ENCODE measurements around the gene TMEM143. TPM values are rescaled to one million over a fixed set of nuclear protein-coding genes. Genes with fewer than 3 reads are reported as not detected.
"Not testable (repeated sequence)": the region's sequence is repeated elsewhere in the genome, so short reads cannot be mapped to it uniquely, and the experiment has no call there.

The TMEM143 gene
- total and polyA plus RNA-seq, 2 donors (not counting 3 experiments of a cell fraction or from before 2014, with no cell fraction given), result 5.4 to 7.3 TPM

- FAIRE-seq (no peak), DNase-seq (ENCODE audit: low read depth, low spot score) (no peak)
- Histone ChIP-seq H3K79me2 (ENCODE audit: control insufficient read depth, insufficient read depth, low read length) (no peaks in the 10 kb centered on the region), H3K27ac (ENCODE audit: insufficient read depth, low read depth, low read length) (no peak overlapping the region), H3K4me3 (replicated peaks in 1 of 3; ENCODE audit: insufficient read depth in 1 of 3, low read depth in 1 of 3, low read length in 3 of 3) (no peak overlapping the region), H3K36me3 (ENCODE audit: control insufficient read depth in 2 of 2, extremely low read depth in 1 of 2, insufficient read depth in 2 of 2, low read length in 2 of 2) (no peaks in the 10 kb centered on the region), H3K4me1 (ENCODE audit: control insufficient read depth, extremely low read depth, insufficient read depth, low read length) (peaks cover 9% of the 10 kb centered on the region), H3K9me3 (replicated peaks; ENCODE audit: control insufficient read depth, insufficient read depth, low read length) (no peaks in the 10 kb centered on the region), H3K9ac (replicated peaks; ENCODE audit: extremely low read depth, insufficient read depth, low read length) (no peak overlapping the region), H2AFZ (ENCODE audit: low read depth, low read length) (no peak overlapping the region), H3K4me2 (ENCODE audit: insufficient read depth, low read length) (no peak overlapping the region), H4K20me1 (replicated peaks; ENCODE audit: control insufficient read depth, extremely low read depth, insufficient read depth, low read length) (no peaks in the 10 kb centered on the region), H3K27me3 (ENCODE audit: control insufficient read depth in 2 of 2, insufficient read depth in 2 of 2, low read length in 2 of 2) (no peaks in the 10 kb centered on the region), H3K9me1 (replicated peaks; ENCODE audit: control insufficient read depth, extremely low read depth, insufficient read depth, low read length) (no peaks in the 10 kb centered on the region)
- BruUV-seq (replicated peaks), result no TSS peak
- intact Hi-C loops (cut with micrococcal nuclease), result no loop called here
- TF ChIP-seq POLR2A (IDR thresholded peaks at IDR 0.05; ENCODE audit: low read depth, low read length) (no peak), MYC (IDR thresholded peaks at IDR 0.05; ENCODE audit: low read depth, low read length) (no peak), POLR2AphosphoS5 (IDR thresholded peaks at IDR 0.05; ENCODE audit: insufficient read depth, low read depth, low read length) (no peak), MAX (IDR thresholded peaks at IDR 0.05; ENCODE audit: insufficient read depth, insufficient read length) (no peak), FOS (IDR thresholded peaks at IDR 0.05; ENCODE audit: borderline replicate concordance, insufficient read depth, low read length) (no peak), JUN (IDR thresholded peaks at IDR 0.05; ENCODE audit: borderline replicate concordance, insufficient read depth, insufficient read length, low read depth) (no peak), GATA2 (IDR thresholded peaks at IDR 0.05; ENCODE audit: insufficient read depth, insufficient read length, low read depth, low read length) (no peak), EZH2 (IDR thresholded peaks at IDR 0.05; ENCODE audit: borderline replicate concordance, low read depth, low read length, severe bottlenecking) (no peak), CTCF (IDR thresholded peaks at IDR 0.05; ENCODE audit: extremely low read depth in 1 of 2, insufficient read depth in 1 of 2, low read depth in 1 of 2, low read length in 2 of 2) (no peak)
- dilution Hi-C loops (cut with MboI; ENCODE audit: extremely low pct_ligation_motif_present, low sequenced_read_pairs), result no loop called here
- CTCF ChIA-PET, result interaction anchor here (0.6 to 7.2 kb wide), 7 partner anchors 15 to 327 kb away, joined by 3 to 126 read pairs (median 3); partner anchors contain the start of gene ZNF114
- POLR2A ChIA-PET, result no interaction called here
Observed at GRCh38 chr19:48292798-48293197, 70.9 kb downstream of the TMEM143 start.

- H3K4me1 ChIP-seq (ENCODE audit: control insufficient read depth, extremely low read depth, insufficient read depth, low read length); H3K9ac ChIP-seq (replicated peaks; ENCODE audit: extremely low read depth, insufficient read depth, low read length); H3K27me3 ChIP-seq (ENCODE audit: control insufficient read depth in 2 of 2, insufficient read depth in 2 of 2, low read length in 2 of 2); H3K36me3 ChIP-seq (ENCODE audit: control insufficient read depth in 2 of 2, extremely low read depth in 1 of 2, insufficient read depth in 2 of 2, low read length in 2 of 2); H3K4me3 ChIP-seq (replicated peaks in 1 of 3; ENCODE audit: insufficient read depth in 1 of 3, low read depth in 1 of 3, low read length in 3 of 3); H3K9me3 ChIP-seq (replicated peaks; ENCODE audit: control insufficient read depth, insufficient read depth, low read length); H3K27ac ChIP-seq (ENCODE audit: insufficient read depth, low read depth, low read length); FAIRE-seq; H3K79me2 ChIP-seq (ENCODE audit: control insufficient read depth, insufficient read depth, low read length); H2AFZ ChIP-seq (ENCODE audit: low read depth, low read length); BruUV-seq (replicated peaks); H3K9me1 ChIP-seq (replicated peaks; ENCODE audit: control insufficient read depth, extremely low read depth, insufficient read depth, low read length); DNase-seq (ENCODE audit: low read depth, low spot score); H3K4me2 ChIP-seq (ENCODE audit: insufficient read depth, low read length); H4K20me1 ChIP-seq (replicated peaks; ENCODE audit: control insufficient read depth, extremely low read depth, insufficient read depth, low read length); dilution Hi-C loops (cut with MboI; ENCODE audit: extremely low pct_ligation_motif_present, low sequenced_read_pairs): not testable (repeated sequence)
- intact Hi-C loops (cut with micrococcal nuclease), result loop anchor here (1.0 to 2.0 kb wide), 4 partner anchors 19 to 43 kb away; no protein-coding TSS in a partner anchor
- ChIA-PET POLR2A (interaction anchor here (0.7 kb wide), 1 partner anchor 14 kb away, joined by 5 read pairs; no protein-coding TSS in a partner anchor), CTCF (interaction anchor here (0.9 to 7.2 kb wide), 6 partner anchors 7 to 43 kb away, joined by 3 to 126 read pairs (median 6); partner anchors contain the start of gene ZNF114)
Observed at GRCh38 chr19:48291489-48291815, 72.3 kb downstream of the TMEM143 start.
